ENCODE results near the gene SPC25.

GRCh38 chr2:168821577-168821976, 68.7 kb downstream of the SPC25 start:
- TF ChIP-seq ISX (CRISPR knock-in tag; conservative IDR thresholded peaks at IDR 0.05) (no peak), CTCF (CRISPR knock-in tag; IDR thresholded peaks at IDR 0.05) (no peak), CHD2 (IDR thresholded peaks at IDR 0.05; ENCODE audit: low read depth, low read length) (no peak), SNAPC4 (CRISPR knock-in tag; IDR thresholded peaks at IDR 0.05) (no peak), POLR2A (IDR thresholded peaks at IDR 0.05; ENCODE audit: insufficient read depth in 1 of 2, low read depth in 2 of 2, low read length in 2 of 2) (no peak), BRCA1 (CRISPR knock-in tag; IDR thresholded peaks at IDR 0.05) (no peak)

Data from HepG2 (cell line).